Duodenal mucosa (tissue), 2 donors: ENCODE measurements around the gene CLTRN.
"Not testable (repeated sequence)": the region's sequence is repeated elsewhere in the genome, so short reads cannot be mapped to it uniquely, and the experiment has no call there.

ENCODE experiments used
- H3K27ac ChIP-seq: one replicate; pipeline ENCODE4 v1.7.0; 2013; ENCODE audit warnings: low read depth, low read length
- H3K27me3 ChIP-seq, 2 donors: one replicate each; pipeline ENCODE4 v1.7.0; 2013; ENCODE audit warnings: low read length in 2 of 2, control low read depth in 1 of 2; ENCODE audit not compliant: insufficient read depth in 2 of 2, control insufficient read depth in 1 of 2
- H3K36me3 ChIP-seq, 2 donors: one replicate each; pipeline ENCODE4 v1.7.0; 2013; ENCODE audit warnings: low read length in 2 of 2, control low read depth in 1 of 2; ENCODE audit not compliant: insufficient read depth in 2 of 2, control insufficient read depth in 1 of 2
- H3K4me1 ChIP-seq, 2 donors: one replicate each; pipeline ENCODE4 v1.7.0; 2013; ENCODE audit warnings: low read length in 2 of 2, control low read depth in 1 of 2; ENCODE audit not compliant: insufficient read depth in 2 of 2, control insufficient read depth in 1 of 2
- H3K4me3 ChIP-seq, 2 donors: one replicate each; pipeline ENCODE4 v1.7.0; 2013; ENCODE audit warnings: low read length in 2 of 2, low read depth in 1 of 2
- H3K9ac ChIP-seq, 2 donors: one replicate each; pipeline ENCODE4 v1.7.0; 2013; ENCODE audit warnings: low read length in 2 of 2, low read depth in 1 of 2
- H3K9me3 ChIP-seq, 2 donors: one replicate each; pipeline ENCODE4 v1.7.0; 2013; ENCODE audit warnings: low read length in 2 of 2, control low read depth in 1 of 2; ENCODE audit not compliant: control insufficient read depth in 1 of 2

Gene CLTRN

GRCh38 chrX:15654804-15655203 is 9.8 kb downstream of the CLTRN start:
- H3K4me1 ChIP-seq, H3K27ac ChIP-seq, H3K9me3 ChIP-seq, H3K4me3 ChIP-seq, H3K36me3 ChIP-seq, H3K9ac ChIP-seq, H3K27me3 ChIP-seq: not testable (repeated sequence)

- Histone ChIP-seq H3K36me3 (no peaks in the 10 kb centered on the region), H3K27ac (no peak overlapping the region), H3K9me3 (no peaks in the 10 kb centered on the region), H3K4me3 (no peak overlapping the region), H3K9ac (no peak overlapping the region), H3K4me1 (no peaks in the 10 kb centered on the region), H3K27me3 (no peaks in the 10 kb centered on the region)
Measured at GRCh38 chrX:15653961-15654360, 10.6 kb downstream of the CLTRN start.

GRCh38 chrX:15647510-15647909 is 17.1 kb downstream of the CLTRN start:
- H3K27ac ChIP-seq, H3K4me1 ChIP-seq, H3K4me3 ChIP-seq, H3K9me3 ChIP-seq, H3K9ac ChIP-seq, H3K36me3 ChIP-seq, H3K27me3 ChIP-seq: not testable (repeated sequence)

GRCh38 chrX:15646543-15646942 is 18.1 kb downstream of the CLTRN start:
- H3K4me1 ChIP-seq: no peaks in the 10 kb centered on the region
- H3K9me3 ChIP-seq: no peaks in the 10 kb centered on the region
- H3K4me3 ChIP-seq: no peak overlapping the region
- H3K36me3 ChIP-seq: no peaks in the 10 kb centered on the region
- no peak overlapping the region for H3K27ac ChIP-seq
- H3K9ac ChIP-seq: no peak overlapping the region
- H3K27me3 ChIP-seq: no peaks in the 10 kb centered on the region

GRCh38 chrX:15646031-15646430 is 18.6 kb downstream of the CLTRN start:
- Histone ChIP-seq H3K27me3 (no peaks in the 10 kb centered on the region), H3K4me1 (no peaks in the 10 kb centered on the region), H3K9ac (no peak overlapping the region), H3K36me3 (no peaks in the 10 kb centered on the region), H3K9me3 (no peaks in the 10 kb centered on the region), H3K4me3 (no peak overlapping the region), H3K27ac (no peak overlapping the region)

GRCh38 chrX:15645266-15645665 is 19.3 kb downstream of the CLTRN start:
- no peak overlapping the region for H3K27ac ChIP-seq
- H3K4me1 ChIP-seq: no peaks in the 10 kb centered on the region
- no peak overlapping the region for H3K4me3 ChIP-seq
- no peaks in the 10 kb centered on the region for H3K9me3 ChIP-seq
- H3K36me3 ChIP-seq: no peaks in the 10 kb centered on the region
- H3K9ac ChIP-seq: no peak overlapping the region
- no peaks in the 10 kb centered on the region for H3K27me3 ChIP-seq

- Histone ChIP-seq H3K4me1 (no peaks in the 10 kb centered on the region), H3K27me3 (no peaks in the 10 kb centered on the region), H3K9ac (no peak overlapping the region), H3K4me3 (no peak overlapping the region), H3K9me3 (no peaks in the 10 kb centered on the region), H3K36me3 (no peaks in the 10 kb centered on the region), H3K27ac (no peak overlapping the region)
Measured at GRCh38 chrX:15644560-15644872, 20.1 kb downstream of the CLTRN start.

GRCh38 chrX:15643786-15644559 is 20.6 kb downstream of the CLTRN start:
- Histone ChIP-seq H3K27ac (no peak overlapping the region), H3K36me3 (no peaks in the 10 kb centered on the region), H3K9ac (no peak overlapping the region), H3K4me3 (no peak overlapping the region), H3K27me3 (no peaks in the 10 kb centered on the region), H3K4me1 (no peaks in the 10 kb centered on the region), H3K9me3 (no peaks in the 10 kb centered on the region)

- H3K4me1 ChIP-seq: no peaks in the 10 kb centered on the region
- H3K27ac ChIP-seq: no peak overlapping the region
- H3K9ac ChIP-seq: no peak overlapping the region
- no peaks in the 10 kb centered on the region for H3K9me3 ChIP-seq
- no peaks in the 10 kb centered on the region for H3K36me3 ChIP-seq
- H3K27me3 ChIP-seq: no peaks in the 10 kb centered on the region
- no peak overlapping the region for H3K4me3 ChIP-seq
Measured at GRCh38 chrX:15631637-15632036, 33.0 kb downstream of the CLTRN start.

- Histone ChIP-seq H3K27ac (no peak overlapping the region), H3K27me3 (no peaks in the 10 kb centered on the region), H3K9me3 (no peaks in the 10 kb centered on the region), H3K9ac (no peak overlapping the region), H3K4me3 (no peak overlapping the region), H3K36me3 (no peaks in the 10 kb centered on the region), H3K4me1 (peaks cover 0 to 4% of the 10 kb centered on the region in 2 donors)
Measured at GRCh38 chrX:15623054-15623453, 41.6 kb downstream of the CLTRN start.
